HG03108 (cell line): ENCODE results near the gene ZBTB1.
"Not testable (repeated sequence)": the region's sequence is repeated elsewhere in the genome, so short reads cannot be mapped to it uniquely, and the experiment has no call there.

Source experiments
- ATAC-seq: cut with Tn5 transposase; IDR thresholded peaks from one replicate; pipeline ENCODE4 v1.9.1; 2021; ENCODE audit warnings: moderate library complexity; ENCODE audit not compliant: unreplicated experiment

Gene ZBTB1

DNA sequence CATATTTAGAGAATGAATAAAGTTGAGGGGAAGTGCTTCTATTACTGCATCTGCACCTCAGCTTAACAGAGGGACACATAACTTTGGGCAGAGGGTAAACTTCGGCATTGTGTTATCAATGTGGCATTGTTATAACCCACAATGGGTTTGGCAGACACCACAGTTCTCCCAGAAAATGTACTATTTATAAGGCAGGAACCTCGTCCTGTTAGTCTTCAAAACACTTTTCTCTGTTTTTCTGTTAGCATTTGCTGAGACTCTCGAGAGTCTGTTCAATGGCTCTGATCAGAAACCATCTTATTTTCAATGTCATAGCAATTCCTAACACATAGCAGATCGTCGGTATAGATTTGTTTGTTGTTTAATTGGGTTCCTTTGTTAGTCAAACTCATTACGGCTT, 59.1 kb downstream of the ZBTB1 start:
- ATAC-seq = no peak

DNA sequence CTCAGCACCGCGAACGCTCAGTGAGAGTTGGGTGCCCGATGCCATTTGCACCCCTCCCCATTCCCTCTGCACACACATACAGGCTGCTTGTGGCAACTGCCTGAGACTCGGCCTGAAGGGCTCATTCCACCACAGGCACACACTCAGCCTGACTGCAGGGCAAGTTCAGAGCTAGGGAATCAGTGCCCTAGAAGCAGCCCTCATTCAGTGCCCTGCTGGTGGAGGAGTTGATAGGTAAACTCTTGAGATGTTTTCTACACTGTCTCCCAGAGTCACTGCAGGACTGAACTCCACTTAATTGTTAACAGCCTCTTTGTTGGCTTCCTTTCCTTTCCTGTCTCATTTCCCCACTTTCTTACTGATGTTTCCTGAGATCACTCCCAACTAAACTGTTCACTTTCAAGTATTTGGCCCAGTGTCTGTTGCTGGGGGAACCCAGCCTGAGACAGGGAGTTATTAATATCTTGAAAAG, 62.1 kb downstream of the ZBTB1 start:
- no peak for ATAC-seq

DNA sequence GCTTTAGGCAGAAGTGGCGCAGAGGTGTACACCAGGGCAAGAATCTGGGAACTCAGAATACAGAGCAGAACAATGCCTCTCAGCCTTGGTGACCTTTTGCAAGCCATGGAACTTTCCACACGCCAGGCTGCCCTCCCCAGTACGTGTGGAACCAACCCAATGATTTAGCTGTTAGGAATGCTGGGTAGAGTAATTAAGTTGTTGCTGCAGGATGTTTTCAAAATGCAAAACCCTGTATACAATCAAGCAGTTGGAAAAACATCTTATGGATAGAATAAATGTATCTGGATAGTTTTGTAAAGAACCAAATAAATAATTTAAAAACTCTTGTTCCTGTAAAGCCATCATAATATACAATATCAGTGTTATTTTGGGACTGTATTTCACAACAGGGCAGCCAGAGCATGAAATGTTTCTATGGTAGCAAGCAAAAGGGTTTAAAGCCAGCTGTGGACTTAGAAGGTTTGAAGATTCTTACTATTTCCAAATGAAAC, 64.6 kb downstream of the ZBTB1 start:
- no peak for ATAC-seq

DNA sequence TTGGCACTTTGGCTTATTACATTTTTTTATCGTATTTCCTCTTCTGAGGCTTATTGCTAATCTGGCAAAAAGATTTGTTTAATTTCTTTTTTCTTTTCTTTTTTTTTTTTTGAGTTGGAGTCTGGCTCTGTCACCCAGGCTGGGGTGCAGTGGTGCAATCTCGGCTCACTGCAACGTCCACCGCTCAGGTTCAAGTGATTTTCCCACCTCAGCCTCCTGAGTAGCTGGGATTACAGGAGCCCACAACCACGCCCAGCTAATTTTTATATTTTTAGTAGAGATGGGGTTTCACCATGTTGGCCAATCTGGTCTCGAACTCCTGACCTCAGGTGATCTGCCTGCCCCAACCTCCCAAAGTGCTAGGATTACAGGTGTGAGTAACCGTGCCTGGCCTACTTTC, 65.1 kb downstream of the ZBTB1 start:
- ATAC-seq = not testable (repeated sequence)

DNA sequence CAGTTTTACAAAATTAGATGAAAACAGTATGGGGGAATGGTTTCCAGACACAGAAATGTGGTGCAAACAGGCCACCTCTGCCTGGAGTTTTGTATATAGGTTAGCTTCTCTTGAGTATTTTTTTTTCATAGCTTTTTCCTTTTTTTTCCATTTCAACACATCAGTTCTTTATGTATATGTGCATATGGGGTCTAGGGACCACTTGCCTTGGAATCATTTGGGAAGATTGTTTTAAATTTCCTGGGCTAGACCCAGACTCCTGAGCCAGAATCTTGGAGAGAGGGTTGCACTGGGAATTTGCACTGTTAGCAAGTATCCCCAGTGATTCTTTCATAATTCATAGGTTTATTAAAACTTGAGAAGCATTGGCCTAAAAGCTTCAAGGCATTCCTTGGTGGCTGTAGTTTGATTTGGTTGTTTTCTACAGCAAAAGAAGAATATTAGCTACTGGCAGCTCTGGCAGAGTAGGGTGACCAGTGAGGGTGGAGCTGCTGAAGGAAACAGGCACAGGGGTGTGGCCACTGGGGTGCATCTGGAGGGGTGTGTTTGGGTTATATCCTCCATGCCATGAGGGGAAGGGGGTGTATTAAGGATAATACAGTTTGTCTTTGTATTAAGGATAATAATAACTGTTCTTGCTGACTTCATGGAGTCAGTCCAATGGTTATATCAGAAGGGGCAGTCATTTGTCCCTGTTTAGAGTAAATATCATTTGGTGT, 68.0 kb downstream of the ZBTB1 start:
- no peak for ATAC-seq

DNA sequence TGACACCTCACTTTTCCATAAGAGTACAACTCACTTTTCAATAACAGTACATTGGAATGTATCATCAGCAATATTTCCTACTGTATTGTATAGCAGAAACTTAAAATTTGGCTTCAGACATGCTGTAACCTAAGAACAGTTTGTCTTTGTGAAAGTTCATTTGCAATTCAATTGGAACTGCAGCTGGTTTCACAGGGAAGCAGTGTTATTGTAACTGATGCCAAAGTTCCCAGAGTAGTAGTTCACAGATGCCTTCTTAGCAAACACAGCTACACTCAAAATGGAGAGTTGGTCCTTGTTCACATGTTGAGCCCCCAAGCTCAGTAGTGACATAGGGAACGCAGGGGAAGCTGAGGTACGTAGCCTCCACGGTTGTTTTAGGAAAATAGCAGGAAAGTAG, 68.5 kb downstream of the ZBTB1 start:
- no peak for ATAC-seq
